Medulla oblongata (tissue), 1 donor: ENCODE measurements around the gene SHISA9.

Source experiments
- DNase-seq: peaks from one replicate; pipeline ENCODE4 v3.0.0-alpha.2; 2015; ENCODE audit errors: extremely low spot score

Gene SHISA9

GRCh38 chr16:13176711-13177110 is 275.3 kb downstream of the SHISA9 start:
- no peak for DNase-seq

GRCh38 chr16:13178318-13178717 is 276.9 kb downstream of the SHISA9 start:
- no peak for DNase-seq

GRCh38 chr16:13181432-13181831 is 280.0 kb downstream of the SHISA9 start:
- DNase-seq, result no peak

- DNase-seq, result no peak
Observed at GRCh38 chr16:13186813-13187212, 285.4 kb downstream of the SHISA9 start.

GRCh38 chr16:13189250-13189649 is 287.9 kb downstream of the SHISA9 start:
- no peak for DNase-seq

- no peak for DNase-seq
Observed at GRCh38 chr16:13193721-13194120, 292.3 kb downstream of the SHISA9 start.

- DNase-seq, result no peak
Observed at GRCh38 chr16:13194766-13195165, 293.4 kb downstream of the SHISA9 start.

GRCh38 chr16:13203725-13204124 is 302.3 kb downstream of the SHISA9 start:
- DNase-seq, result no peak

- no peak for DNase-seq
Observed at GRCh38 chr16:13205352-13205751, 304.0 kb downstream of the SHISA9 start.

- no peak for DNase-seq
Observed at GRCh38 chr16:13206606-13207005, 305.2 kb downstream of the SHISA9 start.

- DNase-seq, result no peak
Observed at GRCh38 chr16:13207151-13207550, 305.8 kb downstream of the SHISA9 start.

- no peak for DNase-seq
Observed at GRCh38 chr16:13223666-13224065, 322.3 kb downstream of the SHISA9 start.

- no peak for DNase-seq
Observed at GRCh38 chr16:13229039-13229438, 327.6 kb downstream of the SHISA9 start.

GRCh38 chr16:13231365-13231764 is 330.0 kb downstream of the SHISA9 start:
- DNase-seq, result no peak

GRCh38 chr16:13234999-13235398 is 333.6 kb downstream of the SHISA9 start:
- DNase-seq, result no peak

GRCh38 chr16:13236308-13236707 is 334.9 kb downstream of the SHISA9 start:
- DNase-seq, result no peak

- no peak for DNase-seq
Observed at GRCh38 chr16:13238182-13238581, 336.8 kb downstream of the SHISA9 start.

- DNase-seq, result no peak
Observed at GRCh38 chr16:13242201-13242600, 340.8 kb downstream of the SHISA9 start.

- DNase-seq, result no peak
Observed at GRCh38 chr16:13244770-13245169, 343.4 kb downstream of the SHISA9 start.

GRCh38 chr16:13245713-13246377 is 344.4 kb downstream of the SHISA9 start:
- no peak for DNase-seq

GRCh38 chr16:13254998-13255614 is 353.7 kb downstream of the SHISA9 start:
- DNase-seq, result no peak

GRCh38 chr16:13262270-13263090 is 361.1 kb downstream of the SHISA9 start:
- DNase-seq, result no peak
